Astrocyte of the spinal cord (primary cell): ENCODE results near the gene UBN2.

Experiments used
- DNase-seq: peaks from one replicate; pipeline ENCODE4 v3.0.0; 2011; ENCODE audit warnings: low read depth, low spot score
- H3K4me3 ChIP-seq: 2 replicates; pipeline ENCODE4 v1.5.1; 2011; ENCODE audit warnings: low read depth, mild to moderate bottlenecking, low read length, moderate library complexity
- CTCF ChIP-seq: IDR thresholded peaks from 2 replicates; pipeline ENCODE4 v1.5.1; 2012; ENCODE audit warnings: low read depth, mild to moderate bottlenecking, low read length, inconsistent platforms
- in situ Hi-C: cut with HindIII; loops from 2 replicates; pipeline ENCODE4 v1.10.0; 2017; ENCODE audit warnings: low sequenced_read_pairs

UBN2 gene

GRCh38 chr7:139264220-139264619, 33.2 kb downstream of the UBN2 start:
- TF ChIP-seq CTCF: no peak
- no peak overlapping the region for H3K4me3 ChIP-seq
- in situ Hi-C loops: no loop called here
- no peak for DNase-seq

GRCh38 chr7:139265673-139266072, 34.6 kb downstream of the UBN2 start:
- TF ChIP-seq CTCF: no peak
- H3K4me3 ChIP-seq: no peak overlapping the region
- in situ Hi-C loops: no loop called here
- DNase-seq: no peak

GRCh38 chr7:139271718-139272628, 40.9 kb downstream of the UBN2 start:
- TF ChIP-seq CTCF: no peak
- in situ Hi-C loops: no loop called here

GRCh38 chr7:139284252-139284896, 53.3 kb downstream of the UBN2 start:
- in situ Hi-C loops: no loop called here
- no peak overlapping the region for H3K4me3 ChIP-seq
- no peak for TF ChIP-seq CTCF
- no peak for DNase-seq

More at GRCh38 chr7:139271718-139272628, 40.9 kb downstream of the UBN2 start:
- no peak overlapping the region for H3K4me3 ChIP-seq
- DNase-seq: no peak

GRCh38 chr7:139286144-139286543, 55.1 kb downstream of the UBN2 start:
- DNase-seq: no peak
- no peak overlapping the region for H3K4me3 ChIP-seq
- in situ Hi-C loops: no loop called here
- TF ChIP-seq CTCF: no peak

GRCh38 chr7:139292821-139293220, 61.8 kb downstream of the UBN2 start:
- TF ChIP-seq CTCF: no peak
- no peak overlapping the region for H3K4me3 ChIP-seq
- in situ Hi-C loops: no loop called here
- no peak for DNase-seq
